ENCODE results near the gene LDLRAD4.
A peak's percentile ranks its signal among the peaks of the same experiment; 100 is the strongest.

The LDLRAD4 gene

DNA sequence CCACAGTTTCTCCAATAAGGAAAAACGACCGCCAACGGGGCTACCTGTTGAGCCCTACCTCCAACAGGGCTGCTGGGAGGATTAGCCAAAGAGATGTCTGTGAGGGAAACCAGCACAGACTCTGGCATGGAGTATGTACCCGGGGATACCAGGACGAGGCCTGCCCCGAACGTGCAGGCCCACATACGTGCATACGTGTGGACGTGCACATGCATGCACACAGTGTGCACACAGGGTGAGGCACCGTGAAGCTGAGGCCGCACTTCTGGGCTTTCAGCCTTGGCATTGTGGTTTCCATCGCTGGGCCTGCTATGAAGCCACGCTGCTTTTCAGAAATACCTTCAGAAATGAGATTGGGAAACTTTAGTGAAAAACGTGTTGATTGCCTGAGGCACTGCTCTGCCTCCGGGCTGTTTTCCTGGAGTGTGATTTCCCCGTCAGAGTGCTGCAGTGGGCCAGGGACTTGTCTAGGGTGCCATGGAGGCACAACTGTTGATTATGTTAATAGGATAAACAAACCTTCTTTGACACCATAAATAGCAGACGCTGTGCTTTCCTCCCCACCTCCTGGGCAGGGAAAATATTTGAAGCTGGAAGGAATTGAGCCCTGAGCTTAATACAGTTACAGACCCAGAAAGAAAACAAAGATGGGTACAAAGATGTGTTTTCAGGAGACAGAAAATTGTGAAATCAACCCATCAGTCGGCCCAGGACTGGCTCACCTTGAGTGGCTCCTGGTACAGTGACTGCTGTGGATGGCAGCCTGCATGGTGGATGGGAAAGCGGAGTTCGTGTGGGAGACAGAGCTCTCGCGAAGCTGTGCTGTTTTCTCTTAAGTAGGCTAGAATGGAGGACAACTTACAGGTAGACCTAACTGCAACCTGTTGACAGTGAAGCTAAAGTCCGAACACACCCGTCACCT, 325.5 kb downstream of the LDLRAD4 start:
- Histone ChIP-seq H3K9ac (no peak overlapping the region), H3K36me3 (peaks cover 16 to 74% (median 66%) of the 10 kb centered on the region in 11 experiments; a peak in 20 of 22 replicates), H3K4me1 (peaks cover 28 to 44% (median 30%) of the 10 kb centered on the region in 10 experiments), H4K20me1 (peaks cover 0 to 7% (median 0%) of the 10 kb centered on the region in 11 experiments; a peak in 4 of 22 replicates), H3K4me3 (no peak overlapping the region), H3K27ac (no peak overlapping the region), H3K9me3 (replicated peaks in 1 of 11) (peaks cover 11 to 50% (median 40%) of the 10 kb centered on the region in 11 experiments; a peak in 21 of 22 replicates), H3K4me2 (no peak overlapping the region), H3K27me3 (no peaks in the 10 kb centered on the region)
- no peak for TF ChIP-seq Cebpa-rat (IDR thresholded peaks at IDR 0.05)

DNA sequence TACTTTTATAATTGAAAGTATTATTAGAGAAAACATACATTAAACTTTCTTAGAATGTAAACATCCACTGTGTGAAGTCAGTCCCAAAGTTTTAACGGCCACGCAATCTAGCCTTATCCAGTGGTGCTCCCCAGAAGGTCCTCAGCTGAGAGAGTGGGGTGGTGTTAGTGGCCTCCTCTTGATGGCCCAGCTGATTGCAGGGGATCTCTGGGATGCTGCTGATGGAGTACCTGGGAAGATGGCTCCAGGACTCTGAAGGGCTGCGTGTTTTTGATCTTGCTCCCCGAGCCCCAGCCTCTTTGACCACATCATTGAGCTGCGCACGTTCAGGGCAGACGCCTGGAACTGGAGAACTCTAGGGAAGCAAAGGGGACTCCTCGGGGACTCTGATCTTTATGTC, 326.4 kb downstream of the LDLRAD4 start:
- Histone ChIP-seq H3K4me1 (peaks cover 28 to 44% (median 30%) of the 10 kb centered on the region in 10 experiments), H3K4me2 (no peak overlapping the region), H4K20me1 (peaks cover 0 to 3% (median 0%) of the 10 kb centered on the region in 11 experiments; a peak in 3 of 22 replicates), H3K9me3 (replicated peaks in 1 of 11) (peaks cover 11 to 50% (median 40%) of the 10 kb centered on the region in 11 experiments; a peak in 21 of 22 replicates), H3K4me3 (no peak overlapping the region), H3K27ac (no peak overlapping the region), H3K36me3 (peaks cover 16 to 74% (median 66%) of the 10 kb centered on the region in 11 experiments; a peak in 20 of 22 replicates), H3K9ac (no peak overlapping the region), H3K27me3 (no peaks in the 10 kb centered on the region)
- TF ChIP-seq Cebpa-rat (IDR thresholded peaks at IDR 0.05) = no peak

DNA sequence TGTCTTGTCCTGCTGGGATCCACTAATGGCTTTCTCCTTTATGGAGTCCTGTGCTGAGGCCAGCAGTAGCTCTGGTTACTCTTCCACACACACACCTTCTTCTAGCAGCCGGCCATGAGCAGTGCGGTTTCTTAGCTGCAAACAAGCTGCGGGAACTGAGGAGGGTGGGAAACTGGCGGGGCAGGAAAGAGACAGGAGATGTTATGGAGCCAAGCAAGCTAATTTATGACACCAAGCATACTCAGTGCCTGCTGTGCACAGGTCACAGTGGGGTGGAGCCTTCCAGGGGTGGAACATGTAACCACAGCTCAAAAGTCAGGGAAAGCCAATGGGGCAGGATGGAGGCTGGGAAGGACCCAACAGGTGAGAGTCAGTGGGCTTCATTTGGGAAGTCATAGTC, 327.0 kb downstream of the LDLRAD4 start:
- H3K4me2 ChIP-seq = no peak overlapping the region
- peaks cover 0 to 4% (median 0%) of the 10 kb centered on the region in 11 experiments; a peak in 1 of 22 replicates for H4K20me1 ChIP-seq
- H3K36me3 ChIP-seq = peaks cover 16 to 75% (median 67%) of the 10 kb centered on the region in 11 experiments; a peak in 20 of 22 replicates
- peaks cover 11 to 50% (median 40%) of the 10 kb centered on the region in 11 experiments; a peak in 21 of 22 replicates for H3K9me3 ChIP-seq (replicated peaks in 1 of 11)
- H3K27me3 ChIP-seq = no peaks in the 10 kb centered on the region
- TF ChIP-seq Cebpa-rat (IDR thresholded peaks at IDR 0.05) = no peak
- H3K4me1 ChIP-seq = peaks cover 28 to 44% (median 30%) of the 10 kb centered on the region in 10 experiments
- H3K27ac ChIP-seq = no peak overlapping the region
- no peak overlapping the region for H3K4me3 ChIP-seq
- no peak overlapping the region for H3K9ac ChIP-seq

DNA sequence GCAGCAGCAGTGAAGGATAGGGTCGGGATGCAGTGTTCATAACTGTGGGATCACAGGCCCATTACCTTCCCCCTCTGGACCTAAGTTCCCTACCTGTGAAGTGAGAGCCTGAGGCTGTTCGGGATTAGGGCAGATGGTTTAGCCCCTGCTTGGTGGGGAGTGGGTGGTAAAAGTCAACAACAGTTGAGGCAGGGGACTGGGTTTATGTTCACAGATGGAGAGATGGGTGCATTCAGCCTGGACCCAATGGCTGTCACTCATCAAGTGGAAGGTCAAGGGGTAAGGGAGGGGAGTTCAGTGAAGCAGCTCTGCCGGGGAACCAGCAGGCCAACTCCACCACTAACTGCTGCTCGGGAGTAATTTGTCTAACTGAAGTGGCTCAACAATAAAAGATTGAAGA, 327.4 kb downstream of the LDLRAD4 start:
- Histone ChIP-seq H3K27ac (no peak overlapping the region), H3K4me1 (peaks cover 28 to 44% (median 31%) of the 10 kb centered on the region in 10 experiments), H3K27me3 (no peaks in the 10 kb centered on the region), H3K4me2 (no peak overlapping the region), H3K4me3 (no peak overlapping the region), H4K20me1 (peaks cover 0 to 4% (median 0%) of the 10 kb centered on the region in 11 experiments; a peak in 1 of 22 replicates), H3K9me3 (replicated peaks in 1 of 11) (peaks cover 11 to 50% (median 40%) of the 10 kb centered on the region in 11 experiments; a peak in 21 of 22 replicates), H3K9ac (no peak overlapping the region), H3K36me3 (peaks cover 16 to 75% (median 63%) of the 10 kb centered on the region in 11 experiments; a peak in 20 of 22 replicates)
- no peak for TF ChIP-seq Cebpa-rat (IDR thresholded peaks at IDR 0.05)

DNA sequence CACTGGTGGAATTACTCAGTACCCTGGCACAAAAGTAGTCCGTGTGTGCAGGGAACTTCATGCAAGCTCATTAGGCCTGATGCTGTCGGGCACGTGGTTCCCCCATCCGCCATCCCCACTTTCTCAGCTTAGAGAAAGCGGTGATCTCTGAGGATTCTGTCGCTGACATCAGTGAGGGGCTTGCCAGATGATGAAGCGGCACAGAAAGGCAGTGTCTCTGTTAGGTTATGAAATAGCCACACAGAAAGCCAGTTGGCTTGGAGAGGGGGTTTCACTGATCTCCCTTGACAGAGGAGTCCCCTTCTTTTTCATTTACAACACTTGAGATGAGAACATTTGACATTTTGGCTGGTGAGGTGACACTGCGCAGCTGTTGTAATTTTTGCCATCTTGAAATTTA, 328.1 kb downstream of the LDLRAD4 start:
- no peak overlapping the region for H3K4me3 ChIP-seq
- peaks cover 0 to 4% (median 0%) of the 10 kb centered on the region in 11 experiments; a peak in 1 of 22 replicates for H4K20me1 ChIP-seq
- H3K4me2 ChIP-seq = no peak overlapping the region
- no peak overlapping the region for H3K9ac ChIP-seq
- TF ChIP-seq Cebpa-rat (IDR thresholded peaks at IDR 0.05) = no peak
- H3K27me3 ChIP-seq = no peaks in the 10 kb centered on the region
- H3K9me3 ChIP-seq (replicated peaks in 1 of 11) = peaks cover 11 to 50% (median 40%) of the 10 kb centered on the region in 11 experiments; a peak in 21 of 22 replicates
- H3K36me3 ChIP-seq = peaks cover 16 to 80% (median 63%) of the 10 kb centered on the region in 11 experiments; a peak in 20 of 22 replicates
- H3K27ac ChIP-seq = no peak overlapping the region
- H3K4me1 ChIP-seq = peaks cover 28 to 45% (median 36%) of the 10 kb centered on the region in 10 experiments

DNA sequence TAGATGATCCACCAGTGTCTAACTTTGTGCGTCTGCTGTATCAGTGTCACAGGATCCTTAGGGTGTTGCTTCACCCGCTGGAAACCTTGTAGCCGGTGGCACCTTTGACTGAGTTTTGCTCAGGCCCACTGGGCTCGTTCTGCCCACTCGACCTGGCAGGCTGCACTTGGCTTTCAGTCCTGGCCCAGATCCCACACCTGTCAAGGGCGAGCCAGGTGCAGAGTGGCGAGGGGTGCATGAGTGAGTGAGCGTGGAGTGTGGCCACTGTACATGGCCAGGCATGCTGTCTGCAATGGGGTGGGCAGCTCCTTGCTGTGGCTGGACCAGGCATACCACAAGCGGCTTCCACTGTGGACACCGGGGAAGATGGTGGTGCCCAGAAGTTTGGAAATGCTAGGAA, 328.8 kb downstream of the LDLRAD4 start:
- peaks cover 16 to 77% (median 58%) of the 10 kb centered on the region in 11 experiments; a peak in 20 of 22 replicates for H3K36me3 ChIP-seq
- H3K9me3 ChIP-seq (replicated peaks in 1 of 11) = peaks cover 11 to 50% (median 40%) of the 10 kb centered on the region in 11 experiments; a peak in 21 of 22 replicates
- no peak for TF ChIP-seq Cebpa-rat (IDR thresholded peaks at IDR 0.05)
- H3K4me1 ChIP-seq = peaks cover 28 to 48% (median 43%) of the 10 kb centered on the region in 10 experiments
- H3K4me2 ChIP-seq = no peak overlapping the region
- no peak overlapping the region for H3K27ac ChIP-seq
- peak overlapping the region in 4 of 10 experiments; percentile 17 to 32 (median 25); a peak in 5 of 20 replicates for H3K4me3 ChIP-seq
- H4K20me1 ChIP-seq = peaks cover 0 to 4% (median 0%) of the 10 kb centered on the region in 11 experiments; a peak in 1 of 22 replicates
- H3K27me3 ChIP-seq = no peaks in the 10 kb centered on the region
- no peak overlapping the region for H3K9ac ChIP-seq

DNA sequence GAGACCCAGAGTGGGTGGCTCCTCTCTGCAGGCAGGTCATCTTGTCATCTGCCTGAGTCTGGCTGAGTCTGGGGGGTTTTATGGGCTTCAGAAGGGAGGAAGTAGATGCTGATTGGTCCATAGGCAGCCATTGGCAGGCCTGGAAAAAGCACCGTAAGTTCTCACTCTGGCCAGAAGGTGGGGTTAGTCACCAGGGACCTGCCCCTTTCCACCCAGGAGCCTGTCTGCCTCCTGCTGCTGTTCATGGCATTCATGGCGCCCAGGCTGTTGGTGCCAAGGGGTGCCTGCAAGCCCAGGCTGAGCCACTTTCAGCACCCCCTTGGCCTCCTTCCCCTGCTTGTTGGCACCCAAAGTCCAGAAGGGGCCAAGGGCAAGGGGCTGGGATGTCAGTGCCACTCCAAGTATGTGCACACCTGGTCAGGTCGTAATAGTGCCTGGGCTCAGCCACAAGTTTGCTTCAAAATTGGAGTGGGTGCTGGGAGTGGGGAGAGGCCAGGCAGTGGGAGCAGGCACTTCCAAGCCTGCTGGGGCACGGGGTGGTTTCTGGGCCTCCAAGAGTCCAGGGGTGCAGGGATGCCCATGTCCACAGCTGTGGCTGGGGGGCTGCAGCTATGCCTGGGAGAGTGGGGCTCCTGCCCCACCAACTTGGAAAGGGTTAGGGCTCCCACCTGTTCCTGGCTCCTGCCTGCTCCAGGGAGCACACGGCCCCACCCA, 329.7 kb downstream of the LDLRAD4 start:
- H3K27ac ChIP-seq = peak overlapping the region in 10 of 11 experiments; percentile 54 to 82 (median 73); a peak in 17 of 22 replicates
- H3K4me1 ChIP-seq = peaks cover 28 to 51% (median 46%) of the 10 kb centered on the region in 10 experiments
- H4K20me1 ChIP-seq = peaks cover 0 to 4% (median 0%) of the 10 kb centered on the region in 11 experiments; a peak in 1 of 22 replicates
- peaks cover 11 to 68% (median 49%) of the 10 kb centered on the region in 11 experiments; a peak in 20 of 22 replicates for H3K36me3 ChIP-seq
- H3K9me3 ChIP-seq (replicated peaks in 1 of 11) = peaks cover 11 to 50% (median 40%) of the 10 kb centered on the region in 11 experiments; a peak in 21 of 22 replicates
- peak overlapping the region in 3 of 10 experiments; percentile 14 to 32 (median 18); a peak in 2 of 20 replicates for H3K4me3 ChIP-seq
- TF ChIP-seq Cebpa-rat (IDR thresholded peaks at IDR 0.05) = no peak
- peak overlapping the region in 7 of 11 experiments; percentile 53 to 72 (median 64); a peak in 7 of 22 replicates for H3K9ac ChIP-seq
- H3K4me2 ChIP-seq = peak overlapping the region; percentile 61 to 88 (median 74)
- H3K27me3 ChIP-seq = no peaks in the 10 kb centered on the region

All from BLaER1 treated with 17β-estradiol and CSF1 and Interleukin-3, amounts not matched to agents 10 nM and 100 nM (cell line).